ENCODE measurements around the gene CHRNA4. TPM values are rescaled to one million over a fixed set of nuclear protein-coding genes. Genes with fewer than 3 reads are reported as not detected.
"Not testable (repeated sequence)": the region's sequence is repeated elsewhere in the genome, so short reads cannot be mapped to it uniquely, and the experiment has no call there.

CHRNA4 gene
- total RNA-seq, 6 experiments from 2014 or later = 4.6 to 165 (median 26.8) TPM

DNA sequence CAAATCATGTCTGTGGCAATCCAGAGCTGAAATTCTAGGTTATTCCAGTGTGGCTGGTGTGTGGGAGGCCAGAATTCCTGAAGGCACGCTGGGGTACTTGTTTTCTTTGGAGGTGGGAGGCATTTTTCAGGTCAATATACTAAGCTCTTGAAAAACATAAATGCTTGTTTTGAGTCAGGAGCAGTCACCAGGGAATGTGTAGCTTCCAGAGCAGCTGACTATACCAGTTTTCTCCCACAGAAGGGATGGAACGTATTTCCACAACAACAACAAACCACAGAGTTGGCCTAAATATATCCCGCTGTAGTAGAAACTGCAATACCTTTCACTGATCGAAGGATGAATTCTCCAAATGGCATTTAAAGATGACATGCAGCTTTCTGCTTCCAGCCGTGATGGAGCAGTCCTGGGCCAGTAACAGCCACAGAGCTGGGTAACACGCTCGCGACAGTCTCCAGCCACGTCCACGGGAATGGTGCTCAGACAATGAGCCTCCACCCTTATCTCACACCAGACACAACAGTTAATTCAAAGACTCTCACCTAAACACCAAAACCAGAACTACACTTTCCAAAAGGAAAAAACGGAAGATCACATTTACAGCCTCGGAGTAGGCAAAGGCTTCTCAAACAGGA lies 23.2 kb downstream of the CHRNA4 start:
- ATAC-seq (no peak), DNase-seq (no peak)
- H3K4me3 ChIP-seq = no peak overlapping the region
- no peaks in the 10 kb centered on the region for H3K36me3 ChIP-seq
- H3K27me3 ChIP-seq = no peaks in the 10 kb centered on the region
- TF ChIP-seq POLR2A (IDR thresholded peaks at IDR 0.05) = no peak
- TF ChIP-seq, protein P1, sequence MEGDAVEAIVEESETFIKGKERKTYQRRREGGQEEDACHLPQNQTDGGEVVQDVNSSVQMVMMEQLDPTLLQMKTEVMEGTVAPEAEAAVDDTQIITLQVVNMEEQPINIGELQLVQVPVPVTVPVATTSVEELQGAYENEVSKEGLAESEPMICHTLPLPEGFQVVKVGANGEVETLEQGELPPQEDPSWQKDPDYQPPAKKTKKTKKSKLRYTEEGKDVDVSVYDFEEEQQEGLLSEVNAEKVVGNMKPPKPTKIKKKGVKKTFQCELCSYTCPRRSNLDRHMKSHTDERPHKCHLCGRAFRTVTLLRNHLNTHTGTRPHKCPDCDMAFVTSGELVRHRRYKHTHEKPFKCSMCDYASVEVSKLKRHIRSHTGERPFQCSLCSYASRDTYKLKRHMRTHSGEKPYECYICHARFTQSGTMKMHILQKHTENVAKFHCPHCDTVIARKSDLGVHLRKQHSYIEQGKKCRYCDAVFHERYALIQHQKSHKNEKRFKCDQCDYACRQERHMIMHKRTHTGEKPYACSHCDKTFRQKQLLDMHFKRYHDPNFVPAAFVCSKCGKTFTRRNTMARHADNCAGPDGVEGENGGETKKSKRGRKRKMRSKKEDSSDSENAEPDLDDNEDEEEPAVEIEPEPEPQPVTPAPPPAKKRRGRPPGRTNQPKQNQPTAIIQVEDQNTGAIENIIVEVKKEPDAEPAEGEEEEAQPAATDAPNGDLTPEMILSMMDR (IDR thresholded peaks at IDR 0.05) = no peak
- intact Hi-C loops (cut with DNase I) = no loop called here
- H3K4me1 ChIP-seq = no peaks in the 10 kb centered on the region
- no peaks in the 10 kb centered on the region for H3K9me3 ChIP-seq
- H3K27ac ChIP-seq = no peak overlapping the region
- 46% methylated on average over 6 of the region's 12 CpGs for WGBS (ENCODE audit: insufficient coverage, low coverage, low lambda C conversion rate, missing lambda C conversion rate)

DNA sequence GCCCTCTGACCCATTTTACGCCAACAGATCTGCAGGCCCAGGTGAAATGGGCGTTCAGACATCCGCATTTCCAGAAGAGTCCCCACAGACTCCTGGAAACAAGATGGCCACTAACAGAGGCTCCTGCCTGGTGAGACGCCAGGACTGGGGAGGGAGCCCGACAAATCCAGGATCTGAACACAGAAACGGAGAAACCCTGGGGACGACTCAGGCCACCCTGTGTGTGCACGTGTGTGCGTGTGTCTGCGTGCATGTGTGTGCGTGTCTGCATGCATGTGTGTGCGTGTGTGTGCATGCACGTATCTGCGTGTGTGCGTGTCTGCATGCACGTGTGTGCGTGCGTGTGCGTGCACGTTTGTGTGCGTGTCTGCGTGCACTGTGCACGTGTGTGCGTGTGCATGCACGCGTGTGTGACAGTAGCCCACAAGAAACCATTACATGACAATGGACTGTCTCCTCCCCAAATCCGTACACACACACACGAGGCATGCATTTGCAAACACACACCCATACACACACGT lies 24.9 kb downstream of the CHRNA4 start:
- no peak overlapping the region for H3K4me3 ChIP-seq
- no peaks in the 10 kb centered on the region for H3K27me3 ChIP-seq
- H3K4me1 ChIP-seq = no peaks in the 10 kb centered on the region
- intact Hi-C loops (cut with DNase I) = no loop called here
- H3K27ac ChIP-seq = no peak overlapping the region
- DNase-seq (no peak), ATAC-seq (no peak)
- no peaks in the 10 kb centered on the region for H3K9me3 ChIP-seq
- TF ChIP-seq, protein P1 (IDR thresholded peaks at IDR 0.05) = no peak
- TF ChIP-seq POLR2A (IDR thresholded peaks at IDR 0.05) = no peak
- WGBS (ENCODE audit: insufficient coverage, low coverage, low lambda C conversion rate, missing lambda C conversion rate) = 88% methylated on average over 28 of the region's 29 CpGs
- no peaks in the 10 kb centered on the region for H3K36me3 ChIP-seq

DNA sequence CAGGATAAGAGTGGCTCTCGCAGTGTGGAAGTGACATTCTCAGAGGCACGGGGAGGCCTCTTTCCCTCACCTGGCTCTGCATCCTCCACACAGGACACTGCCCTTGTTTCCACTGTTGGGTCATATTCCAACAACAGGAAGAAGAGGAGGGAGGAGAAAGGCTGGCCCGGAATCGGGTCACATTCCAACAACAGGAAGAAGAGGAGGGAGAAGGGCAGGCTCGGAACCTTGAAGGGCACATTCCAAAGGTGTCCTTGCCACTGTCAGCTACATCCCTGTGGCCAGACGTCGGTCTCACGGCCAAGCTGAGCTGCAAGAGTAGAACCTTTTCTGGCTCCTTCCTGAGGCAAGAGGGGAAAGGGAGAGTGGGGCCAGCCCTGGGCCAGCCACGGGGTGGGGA lies 25.4 kb downstream of the CHRNA4 start:
- Histone ChIP-seq H3K27me3 (no peaks in the 10 kb centered on the region), H3K36me3 (no peaks in the 10 kb centered on the region), H3K27ac (no peak overlapping the region), H3K4me1 (no peaks in the 10 kb centered on the region), H3K9me3 (no peaks in the 10 kb centered on the region), H3K4me3 (no peak overlapping the region)
- intact Hi-C loops (cut with DNase I) = no loop called here
- WGBS (ENCODE audit: insufficient coverage, low coverage, low lambda C conversion rate, missing lambda C conversion rate) = 49% methylated on average over 4 of the region's 9 CpGs
- no peak for TF ChIP-seq POLR2A (IDR thresholded peaks at IDR 0.05)
- TF ChIP-seq, protein P1 (IDR thresholded peaks at IDR 0.05) = no peak
- ATAC-seq = peak; percentile 14 to 65 (median 32)
- peak in 1 of 3 donors; percentile 23 for DNase-seq

DNA sequence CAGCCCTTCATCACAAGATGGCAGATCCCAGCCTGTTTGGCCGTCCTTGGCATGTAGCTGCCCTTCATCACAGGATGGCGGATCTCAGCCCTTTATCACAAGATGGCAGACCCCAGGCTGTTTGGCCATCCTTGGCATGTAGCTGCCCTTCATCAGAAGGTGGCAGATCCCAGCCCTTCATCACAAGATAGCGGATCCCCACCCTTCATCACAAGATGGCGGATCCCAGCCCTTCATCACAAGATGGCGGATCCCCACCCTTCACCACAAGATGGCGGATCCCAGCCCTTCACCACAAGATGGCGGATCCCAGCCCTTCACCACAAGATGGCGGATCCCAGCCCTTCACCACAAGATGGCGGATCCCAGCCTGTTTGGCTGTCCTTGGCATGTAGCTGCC lies 26.1 kb downstream of the CHRNA4 start:
- H3K27me3 ChIP-seq; DNase-seq; H3K4me1 ChIP-seq; intact Hi-C loops (cut with DNase I); H3K36me3 ChIP-seq; H3K4me3 ChIP-seq; H3K27ac ChIP-seq; ATAC-seq; H3K9me3 ChIP-seq: not testable (repeated sequence)
- 92% methylated on average over 2 of the region's 9 CpGs for WGBS (ENCODE audit: insufficient coverage, low coverage, low lambda C conversion rate, missing lambda C conversion rate)

DNA sequence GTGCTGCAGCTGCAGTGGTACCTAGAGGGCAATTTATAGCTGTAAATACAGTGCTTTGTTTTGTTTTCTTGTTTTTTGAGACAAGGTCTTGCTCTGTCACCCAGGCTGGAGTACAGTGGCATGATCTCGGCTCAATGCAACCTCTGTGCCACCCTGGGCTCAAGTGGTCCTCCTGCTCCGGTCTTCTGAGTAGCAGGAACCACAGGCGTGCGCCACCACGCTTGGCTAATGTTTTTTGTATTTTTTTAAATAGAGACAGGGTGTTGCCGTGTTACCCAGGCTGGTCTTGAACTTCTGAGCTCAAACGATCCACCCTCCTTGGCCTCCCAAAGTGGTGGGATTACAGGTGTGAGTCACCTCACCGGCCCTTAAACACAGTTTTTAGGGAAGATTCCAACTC lies 26.8 kb downstream of the CHRNA4 start:
- TF ChIP-seq, protein P1 (IDR thresholded peaks at IDR 0.05) = no peak
- TF ChIP-seq POLR2A (IDR thresholded peaks at IDR 0.05) = no peak

More for the DNA sequence above, 26.8 kb downstream of the CHRNA4 start:
- H3K4me3 ChIP-seq = no peak overlapping the region
- H3K36me3 ChIP-seq = no peaks in the 10 kb centered on the region
- no peak for DNase-seq
- H3K9me3 ChIP-seq = no peaks in the 10 kb centered on the region
- no peaks in the 10 kb centered on the region for H3K27me3 ChIP-seq
- 46% methylated on average over 5 of the region's 8 CpGs for whole genome bisulfite sequencing (ENCODE audit: insufficient coverage, low coverage, low lambda C conversion rate, missing lambda C conversion rate)
- intact Hi-C loops (cut with DNase I) = no loop called here
- H3K4me1 ChIP-seq = no peaks in the 10 kb centered on the region
- ATAC-seq = no peak
- H3K27ac ChIP-seq = no peak overlapping the region

Measured in right lobe of liver (tissue), 6 donors.